ENCODE measurements around the gene KLHL30.

DNA sequence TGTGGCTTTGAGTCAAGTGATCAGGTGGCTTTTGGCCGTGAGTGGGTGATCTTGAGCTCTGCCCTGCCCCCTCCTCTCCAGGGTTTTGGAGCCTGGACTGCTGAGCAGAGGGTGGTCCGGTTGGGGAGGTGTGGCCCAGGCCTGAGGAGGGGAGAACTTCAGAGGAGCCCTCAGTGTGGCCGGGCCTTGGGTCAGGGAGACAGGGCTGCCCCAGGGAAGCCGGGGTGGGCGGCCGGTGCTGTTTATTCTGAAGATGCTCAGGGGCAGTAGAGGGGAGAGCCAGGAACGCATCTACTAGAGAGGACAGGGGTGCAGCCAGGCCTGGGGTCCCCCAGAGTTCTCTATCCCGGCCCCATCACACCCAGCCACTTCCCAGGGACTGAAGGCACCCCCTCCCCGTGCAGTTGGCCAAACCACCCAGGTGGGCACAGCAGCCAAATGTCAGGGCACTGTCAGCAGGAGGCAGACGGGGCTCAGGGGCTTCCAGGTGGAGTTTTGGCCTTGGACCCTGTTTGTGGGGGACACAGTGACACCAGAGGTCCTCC is 21.3 kb downstream of the KLHL30 start:
- TF ChIP-seq, protein P1, sequence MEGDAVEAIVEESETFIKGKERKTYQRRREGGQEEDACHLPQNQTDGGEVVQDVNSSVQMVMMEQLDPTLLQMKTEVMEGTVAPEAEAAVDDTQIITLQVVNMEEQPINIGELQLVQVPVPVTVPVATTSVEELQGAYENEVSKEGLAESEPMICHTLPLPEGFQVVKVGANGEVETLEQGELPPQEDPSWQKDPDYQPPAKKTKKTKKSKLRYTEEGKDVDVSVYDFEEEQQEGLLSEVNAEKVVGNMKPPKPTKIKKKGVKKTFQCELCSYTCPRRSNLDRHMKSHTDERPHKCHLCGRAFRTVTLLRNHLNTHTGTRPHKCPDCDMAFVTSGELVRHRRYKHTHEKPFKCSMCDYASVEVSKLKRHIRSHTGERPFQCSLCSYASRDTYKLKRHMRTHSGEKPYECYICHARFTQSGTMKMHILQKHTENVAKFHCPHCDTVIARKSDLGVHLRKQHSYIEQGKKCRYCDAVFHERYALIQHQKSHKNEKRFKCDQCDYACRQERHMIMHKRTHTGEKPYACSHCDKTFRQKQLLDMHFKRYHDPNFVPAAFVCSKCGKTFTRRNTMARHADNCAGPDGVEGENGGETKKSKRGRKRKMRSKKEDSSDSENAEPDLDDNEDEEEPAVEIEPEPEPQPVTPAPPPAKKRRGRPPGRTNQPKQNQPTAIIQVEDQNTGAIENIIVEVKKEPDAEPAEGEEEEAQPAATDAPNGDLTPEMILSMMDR (conservative IDR thresholded peaks at IDR 0.05): no peak
- TF ChIP-seq ZFX (IDR thresholded peaks at IDR 0.05): no peak

Measured in C4-2B (cell line).